ENCODE measurements around the gene SLX9. TPM values are rescaled to one million over a fixed set of nuclear protein-coding genes. Genes with fewer than 3 reads are reported as not detected.
A peak's percentile ranks its signal among the peaks of the same experiment; 100 is the strongest.
"Not testable (repeated sequence)": the region's sequence is repeated elsewhere in the genome, so short reads cannot be mapped to it uniquely, and the experiment has no call there.

Gene SLX9
- total RNA-seq, 4 donors from 2014 or later: 8.1 to 46.0 (median 16.6) TPM

- TF ChIP-seq CTCF (IDR thresholded peaks at IDR 0.05) (no peak), POLR2AphosphoS5 (IDR thresholded peaks at IDR 0.05) (no peak), POLR2A (IDR thresholded peaks at IDR 0.05) (no peak), EP300 (IDR thresholded peaks at IDR 0.05; ENCODE audit: low read depth) (no peak)
- DNase-seq: no peak
- H3K4me3 ChIP-seq: no peak overlapping the region
- 64% methylated on average over 10 of the region's 10 CpGs; no CpG with 5 or more reads in 1 of the 2 donors for WGBS, 2 donors (ENCODE audit: low coverage in 1 of 2)
- intact Hi-C loops (cut with DNase I; ENCODE audit: low total_unique reads) (no loop called here), in situ Hi-C loops (cut with MboI; ENCODE audit: low pct_ligation_motif_present in 1 of 4, low pct_unique_long_range_greater_than_20kb in 1 of 4, low sequenced_read_pairs in 3 of 4) (no loop called here)
- no peaks in the 10 kb centered on the region for H3K27me3 ChIP-seq
- H3K4me1 ChIP-seq: peaks cover 10 to 46% (median 32%) of the 10 kb centered on the region in 4 donors
- peak overlapping the region; percentile 49 to 82 (median 66) for H3K27ac ChIP-seq
- no peaks in the 10 kb centered on the region for H3K36me3 ChIP-seq
- no peaks in the 10 kb centered on the region for H3K9me3 ChIP-seq
Measured at GRCh38 chr21:44911068-44911383, 28.8 kb upstream of the SLX9 start.

GRCh38 chr21:44911384-44912157 is 28.3 kb upstream of the SLX9 start:
- H3K4me1 ChIP-seq: peaks cover 10 to 48% (median 33%) of the 10 kb centered on the region in 4 donors
- DNase-seq: peak; percentile 90
- peak overlapping the region; percentile 49 to 82 (median 66) for H3K27ac ChIP-seq
- no peaks in the 10 kb centered on the region for H3K36me3 ChIP-seq
- no peaks in the 10 kb centered on the region for H3K9me3 ChIP-seq
- intact Hi-C loops (cut with DNase I; ENCODE audit: low total_unique reads) (no loop called here), in situ Hi-C loops (cut with MboI; ENCODE audit: low pct_ligation_motif_present in 1 of 4, low pct_unique_long_range_greater_than_20kb in 1 of 4, low sequenced_read_pairs in 3 of 4) (no loop called here)
- 33% methylated on average over 18 of the region's 19 CpGs; no CpG with 5 or more reads in 1 of the 2 donors for WGBS, 2 donors (ENCODE audit: low coverage in 1 of 2)
- no peak overlapping the region for H3K4me3 ChIP-seq
- H3K27me3 ChIP-seq: no peaks in the 10 kb centered on the region
- TF ChIP-seq POLR2AphosphoS5 (IDR thresholded peaks at IDR 0.05): peak in 1 of 3 donors; percentile 48
- no peak for TF ChIP-seq EP300 (IDR thresholded peaks at IDR 0.05; ENCODE audit: low read depth)
- TF ChIP-seq CTCF (IDR thresholded peaks at IDR 0.05): peak; percentile 44 to 83 (median 69)
- TF ChIP-seq POLR2A (IDR thresholded peaks at IDR 0.05): no peak

- 34% methylated on average over 7 of the region's 8 CpGs; no CpG with 5 or more reads in 1 of the 2 donors for WGBS, 2 donors (ENCODE audit: low coverage in 1 of 2)
- Histone ChIP-seq H3K27ac (peak overlapping the region; percentile 49 to 82 (median 66)), H3K4me3 (no peak overlapping the region), H3K27me3 (no peaks in the 10 kb centered on the region), H3K9me3 (no peaks in the 10 kb centered on the region), H3K4me1 (peaks cover 10 to 54% (median 33%) of the 10 kb centered on the region in 4 donors), H3K36me3 (no peaks in the 10 kb centered on the region)
- in situ Hi-C loops (cut with MboI; ENCODE audit: low pct_ligation_motif_present in 1 of 4, low pct_unique_long_range_greater_than_20kb in 1 of 4, low sequenced_read_pairs in 3 of 4): no loop called here
- TF ChIP-seq POLR2AphosphoS5 (IDR thresholded peaks at IDR 0.05) (no peak), EP300 (IDR thresholded peaks at IDR 0.05; ENCODE audit: low read depth) (no peak), CTCF (IDR thresholded peaks at IDR 0.05) (no peak), POLR2A (IDR thresholded peaks at IDR 0.05) (no peak)
- no peak for DNase-seq
- intact Hi-C loops (cut with DNase I; ENCODE audit: low total_unique reads): no loop called here
Measured at GRCh38 chr21:44912158-44912473, 27.7 kb upstream of the SLX9 start.

GRCh38 chr21:44912506-44913412 is 27.1 kb upstream of the SLX9 start:
- H3K36me3 ChIP-seq; DNase-seq; intact Hi-C loops (cut with DNase I; ENCODE audit: low total_unique reads); in situ Hi-C loops (cut with MboI; ENCODE audit: low pct_ligation_motif_present in 1 of 4, low pct_unique_long_range_greater_than_20kb in 1 of 4, low sequenced_read_pairs in 3 of 4); H3K9me3 ChIP-seq; H3K27me3 ChIP-seq; H3K4me3 ChIP-seq: not testable (repeated sequence)
- Histone ChIP-seq H3K27ac (peak overlapping the region; percentile 49 to 82 (median 66)), H3K4me1 (peaks cover 10 to 59% (median 29%) of the 10 kb centered on the region in 4 donors)
- WGBS, 2 donors (ENCODE audit: low coverage in 1 of 2): 20 to 76% methylated on average over 1 to 13 of the region's 25 CpGs

All from transverse colon (tissue), 4 donors.